GM23338 (cell line): ENCODE measurements around the gene DAPK2. TPM values are rescaled to one million over a fixed set of nuclear protein-coding genes. Genes with fewer than 3 reads are reported as not detected.

Experiments used
- ATAC-seq: fragments of 200-7000 bp; cut with Tn5 transposase; 3 replicates; pipeline ENCODE4 v1.9.1; 2020
- DNase-seq: peaks from one replicate; pipeline ENCODE4 v3.0.0-alpha.2; 2015; ENCODE audit warnings: low spot score
- H2AFZ ChIP-seq: fragments of 200-600 bp; sonication (generic); 2 replicates; pipeline ENCODE4 v1.8.0; 2016; ENCODE audit warnings: antibody characterized with exemption, mild to moderate bottlenecking, moderate library complexity
- H3F3A ChIP-seq: fragments of 200-600 bp; sonication (generic); replicated peaks from 2 replicates; pipeline ENCODE4 v1.8.0; 2017; ENCODE audit warnings: antibody characterized with exemption, mixed run types, low read depth
- H3K27ac ChIP-seq: fragments of 200-600 bp; sonication (generic); 2 replicates; pipeline ENCODE4 v1.6.1; 2016; ENCODE audit warnings: low read depth
- H3K27me3 ChIP-seq: fragments of 200-600 bp; sonication (generic); 2 replicates; pipeline ENCODE4 v1.8.0; 2016; ENCODE audit warnings: mild to moderate bottlenecking, mixed run types, moderate library complexity; ENCODE audit not compliant: insufficient read depth
- H3K36me3 ChIP-seq: fragments of 200-600 bp; sonication (generic); 2 replicates; pipeline ENCODE4 v1.8.0; 2016; ENCODE audit warnings: mild to moderate bottlenecking; ENCODE audit not compliant: insufficient read depth
- H3K4me1 ChIP-seq: fragments of 200-600 bp; sonication (generic); 2 replicates; pipeline ENCODE4 v1.8.0; 2016; ENCODE audit warnings: mild to moderate bottlenecking, moderate library complexity; ENCODE audit not compliant: insufficient read depth
- H3K4me2 ChIP-seq: fragments of 200-600 bp; sonication (generic); 2 replicates; pipeline ENCODE4 v1.7.1; 2017; ENCODE audit warnings: mixed run types
- H3K4me3 ChIP-seq: fragments of 200-600 bp; sonication (generic); 2 replicates; pipeline ENCODE4 v1.6.1; 2016; ENCODE audit warnings: mixed run types
- H3K79me2 ChIP-seq: fragments of 200-600 bp; sonication (generic); replicated peaks from 2 replicates; pipeline ENCODE4 v1.8.0; 2017; ENCODE audit warnings: mild to moderate bottlenecking; ENCODE audit not compliant: insufficient read depth
- H3K9me2 ChIP-seq: fragments of 200-600 bp; sonication (generic); 2 replicates; pipeline ENCODE4 v1.8.0; 2017; ENCODE audit not compliant: insufficient read depth
- H4K20me1 ChIP-seq: fragments of 200-600 bp; sonication (generic); replicated peaks from 2 replicates; pipeline ENCODE4 v1.8.0; 2017; ENCODE audit warnings: mild to moderate bottlenecking; ENCODE audit not compliant: insufficient read depth
- H3K27ac Mint-ChIP-seq: 2 replicates; pipeline ENCODE4 v1.8.0; 2020; ENCODE audit warnings: inconsistent platforms, mild to moderate bottlenecking, moderate library complexity, mixed read lengths
- H3K27me3 Mint-ChIP-seq: 3 replicates; pipeline ENCODE4 v1.8.0; 2022; ENCODE audit warnings: low read depth, mild to moderate bottlenecking, moderate library complexity, mixed read lengths, inconsistent platforms; ENCODE audit not compliant: insufficient read depth, poor library complexity
- H3K36me3 Mint-ChIP-seq: 3 replicates; pipeline ENCODE4 v1.8.0; 2021; ENCODE audit warnings: low read depth, mild to moderate bottlenecking, inconsistent platforms, moderate library complexity, mixed read lengths
- H3K4me1 Mint-ChIP-seq: 3 replicates; pipeline ENCODE4 v1.8.0; 2020; ENCODE audit warnings: mild to moderate bottlenecking, inconsistent platforms, mixed read lengths
- H3K4me3 Mint-ChIP-seq: 3 replicates; pipeline ENCODE4 v1.8.0; 2021; ENCODE audit warnings: moderate library complexity, mild to moderate bottlenecking, inconsistent platforms, mixed read lengths
- H3K9me3 Mint-ChIP-seq: 3 replicates; pipeline ENCODE4 v1.8.0; 2020; ENCODE audit warnings: moderate library complexity, mild to moderate bottlenecking, inconsistent platforms, mixed read lengths
- CREB1 ChIP-seq: fragments of 250-450 bp; sonication (Bioruptor Pico); IDR thresholded peaks from 2 replicates; pipeline ENCODE4 v1.5.0; 2020; ENCODE audit warnings: low read depth, mild to moderate bottlenecking, moderate library complexity
- CTCF ChIP-seq, 2 experiments: fragments of 200-600 bp in 1 of 2; sonication (generic) in 1 of 2; conservative IDR thresholded peaks; 2 replicates each; pipeline versions ENCODE4 v1.5.1 to v1.6.1; 2016 to 2017; ENCODE audit warnings: antibody characterized with exemption in 2 of 2, low read depth in 2 of 2, mild to moderate bottlenecking in 2 of 2, moderate library complexity in 1 of 2
- ETS1 ChIP-seq: IDR thresholded peaks from 2 replicates; pipeline ENCODE4 v1.6.1; 2016; ENCODE audit warnings: antibody characterized with exemption
- EZH2 ChIP-seq: fragments of 200-600 bp; sonication (generic); IDR thresholded peaks from one replicate; pipeline ENCODE4 v1.8.0; 2017; ENCODE audit warnings: antibody characterized with exemption, mild to moderate bottlenecking, low read depth; ENCODE audit not compliant: unreplicated experiment
- EZH2phosphoT487 ChIP-seq: fragments of 200-600 bp; sonication (generic); IDR thresholded peaks from one replicate; pipeline ENCODE4 v1.8.1; 2018; ENCODE audit warnings: antibody characterized with exemption; ENCODE audit not compliant: unreplicated experiment
- JUNB ChIP-seq: IDR thresholded peaks from one replicate; pipeline ENCODE4 v1.6.1; 2016; ENCODE audit warnings: antibody characterized with exemption; ENCODE audit not compliant: unreplicated experiment
- POLR2AphosphoS5 ChIP-seq: IDR thresholded peaks from 2 replicates; pipeline ENCODE4 v1.6.1; 2016; ENCODE audit warnings: antibody characterized with exemption, low read depth
- REST ChIP-seq: IDR thresholded peaks from one replicate; pipeline ENCODE4 v1.6.1; 2018; ENCODE audit warnings: antibody characterized with exemption; ENCODE audit not compliant: unreplicated experiment
- STAT1 ChIP-seq: IDR thresholded peaks from one replicate; pipeline ENCODE4 v1.6.1; 2016; ENCODE audit warnings: antibody characterized with exemption; ENCODE audit not compliant: unreplicated experiment
- ZNF114 ChIP-seq: fragments of 250-450 bp; sonication (Bioruptor Pico); IDR thresholded peaks from 2 replicates; pipeline ENCODE4 v1.5.0; 2020; ENCODE audit warnings: mild to moderate bottlenecking, moderate library complexity
- ZNF331 ChIP-seq: fragments of 250-450 bp; sonication (Bioruptor Pico); IDR thresholded peaks from 2 replicates; pipeline ENCODE4 v1.5.0; 2020; ENCODE audit warnings: low read depth, mild to moderate bottlenecking, moderate library complexity
- polyA plus RNA-seq: library from polyadenylated mRNA; unstranded; fragments of >200 nt; fragmentation: Nextera tagmentation; extraction: Ambion mirVana; gene quantifications from 2 replicates; pipeline ENCODE4 v1.2.1, GENCODE V29; 2016
- total RNA-seq: library from RNA; depleted of rRNA; stranded (reverse); fragments of >200 nt; shearing (Covaris generic); gene quantifications from 2 replicates; pipeline ENCODE4 v1.2.3, GENCODE V29; 2014

The DAPK2 gene
- total and polyA plus RNA-seq, 2 experiments from 2014 or later = 1.6 to 3.1 TPM

- TF ChIP-seq REST (no peak), ETS1 (no peak), EZH2 (no peak), POLR2AphosphoS5 (no peak), EZH2phosphoT487 (no peak)
These were observed 143.6 kb downstream of the DAPK2 start (continued) for GRCh38 chr15:63902671-63903035.

GRCh38 chr15:63901912-63902670 lies 144.2 kb downstream of the DAPK2 start:
- no peaks in the 10 kb centered on the region for H3F3A ChIP-seq
- Mint-ChIP-seq H3K27me3 (peaks cover 6% of the 10 kb centered on the region), H3K4me3 (no peak overlapping the region), H3K4me1 (peaks cover 13% of the 10 kb centered on the region), H3K27ac (no peak overlapping the region), H3K9me3 (no peaks in the 10 kb centered on the region), H3K36me3 (no peaks in the 10 kb centered on the region)
- no peaks in the 10 kb centered on the region for H3K27me3 ChIP-seq
- H3K4me2 ChIP-seq = no peak overlapping the region
- H3K9me2 ChIP-seq = no peaks in the 10 kb centered on the region
- ATAC-seq (no peak), DNase-seq (no peak)
- H3K4me3 ChIP-seq = no peak overlapping the region
- H3K27ac ChIP-seq = no peak overlapping the region
- H3K36me3 ChIP-seq = no peaks in the 10 kb centered on the region
- H4K20me1 ChIP-seq = no peaks in the 10 kb centered on the region
- H2AFZ ChIP-seq = no peak overlapping the region; the same call in 1 of the 2 replicates
- H3K4me1 ChIP-seq = no peaks in the 10 kb centered on the region
- no peaks in the 10 kb centered on the region for H3K79me2 ChIP-seq
- TF ChIP-seq ETS1 (no peak), EZH2 (no peak), JUNB (no peak), ZNF114 (CRISPR knock-in tag) (no peak), STAT1 (no peak), CTCF (conservative IDR thresholded peaks at IDR 0.05; ENCODE audit: low read depth in 2 of 2) (no peak), ZNF331 (no peak), CREB1 (CRISPR knock-in tag) (no peak)
